ENCODE data around the gene CC2D2B. TPM values are rescaled to one million over a fixed set of nuclear protein-coding genes. Genes with fewer than 3 reads are reported as not detected.

The CC2D2B gene
- total RNA-seq, 1 experiment from 2014 or later, result 0.20 TPM

GRCh38 chr10:95861386-95861785 lies 46.4 kb upstream of the CC2D2B start:
- no peaks in the 10 kb centered on the region for H3K9me3 Mint-ChIP-seq
- H3K4me1 Mint-ChIP-seq, result no peaks in the 10 kb centered on the region
- ChIA-PET CTCF (interaction anchor here (1.4 to 2.1 kb wide), 2 partner anchors 20 to 168 kb away, joined by 5 to 8 read pairs; partner anchors contain the start of gene TCTN3), POLR2A (no interaction called here)
- peaks cover 2% of the 10 kb centered on the region; the same call in 1 of the 2 replicates for H3K36me3 Mint-ChIP-seq
- no peak overlapping the region for H3K4me3 Mint-ChIP-seq
- H3K27ac Mint-ChIP-seq, result no peak overlapping the region
- no peaks in the 10 kb centered on the region for H3K27me3 Mint-ChIP-seq (ENCODE audit: low read depth)
- no peak for DNase-seq (ENCODE audit: low spot score)
- no peak for TF ChIP-seq CREB1 (CRISPR knock-in tag; IDR thresholded peaks at IDR 0.05)
- TF ChIP-seq ATF6 (CRISPR knock-in tag; IDR thresholded peaks at IDR 0.05), result no peak
- no peak for TF ChIP-seq KAT7 (CRISPR knock-in tag; IDR thresholded peaks at IDR 0.05; ENCODE audit: borderline replicate concordance)
- no peak for TF ChIP-seq IRF2 (CRISPR knock-in tag; IDR thresholded peaks at IDR 0.05; ENCODE audit: borderline replicate concordance, low read depth)
- TF ChIP-seq MXD4 (CRISPR knock-in tag; IDR thresholded peaks at IDR 0.05; ENCODE audit: borderline replicate concordance), result no peak
- TF ChIP-seq GABPB1 (CRISPR knock-in tag; IDR thresholded peaks at IDR 0.05), result no peak
- TF ChIP-seq, protein P1, sequence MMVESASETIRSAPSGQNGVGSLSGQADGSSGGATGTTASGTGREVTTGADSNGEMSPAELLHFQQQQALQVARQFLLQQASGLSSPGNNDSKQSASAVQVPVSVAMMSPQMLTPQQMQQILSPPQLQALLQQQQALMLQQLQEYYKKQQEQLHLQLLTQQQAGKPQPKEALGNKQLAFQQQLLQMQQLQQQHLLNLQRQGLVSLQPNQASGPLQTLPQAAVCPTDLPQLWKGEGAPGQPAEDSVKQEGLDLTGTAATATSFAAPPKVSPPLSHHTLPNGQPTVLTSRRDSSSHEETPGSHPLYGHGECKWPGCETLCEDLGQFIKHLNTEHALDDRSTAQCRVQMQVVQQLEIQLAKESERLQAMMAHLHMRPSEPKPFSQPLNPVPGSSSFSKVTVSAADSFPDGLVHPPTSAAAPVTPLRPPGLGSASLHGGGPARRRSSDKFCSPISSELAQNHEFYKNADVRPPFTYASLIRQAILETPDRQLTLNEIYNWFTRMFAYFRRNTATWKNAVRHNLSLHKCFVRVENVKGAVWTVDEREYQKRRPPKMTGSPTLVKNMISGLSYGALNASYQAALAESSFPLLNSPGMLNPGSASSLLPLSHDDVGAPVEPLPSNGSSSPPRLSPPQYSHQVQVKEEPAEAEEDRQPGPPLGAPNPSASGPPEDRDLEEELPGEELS (CRISPR knock-in tag; IDR thresholded peaks at IDR 0.05), result no peak
- no peak for TF ChIP-seq PRRX2 (CRISPR knock-in tag; IDR thresholded peaks at IDR 0.05)
- TF ChIP-seq GRHL2 (CRISPR knock-in tag; IDR thresholded peaks at IDR 0.05; ENCODE audit: insufficient replicate concordance, severe bottlenecking), result no peak
- no peak for TF ChIP-seq SMAD3 (CRISPR knock-in tag; IDR thresholded peaks at IDR 0.05; ENCODE audit: borderline replicate concordance)
- ATAC-seq, result no peak

- no peaks in the 10 kb centered on the region for H3K4me1 Mint-ChIP-seq
- no peak overlapping the region for H3K4me3 Mint-ChIP-seq
- no peaks in the 10 kb centered on the region for H3K27me3 Mint-ChIP-seq (ENCODE audit: low read depth)
- H3K27ac Mint-ChIP-seq, result peak overlapping the region; percentile 9; the same call in 1 of the 2 replicates
- DNase-seq (ENCODE audit: low spot score) (peak; percentile 36), ATAC-seq (peak; percentile 99)
- POLR2A ChIA-PET, result interaction anchor here (0.7 to 1.0 kb wide), 2 partner anchors 148 to 171 kb away, joined by 3 to 4 read pairs; partner anchors contain the start of gene TCTN3
- no peak for TF ChIP-seq MXD4 (CRISPR knock-in tag; IDR thresholded peaks at IDR 0.05; ENCODE audit: borderline replicate concordance)
- TF ChIP-seq, protein P2, sequence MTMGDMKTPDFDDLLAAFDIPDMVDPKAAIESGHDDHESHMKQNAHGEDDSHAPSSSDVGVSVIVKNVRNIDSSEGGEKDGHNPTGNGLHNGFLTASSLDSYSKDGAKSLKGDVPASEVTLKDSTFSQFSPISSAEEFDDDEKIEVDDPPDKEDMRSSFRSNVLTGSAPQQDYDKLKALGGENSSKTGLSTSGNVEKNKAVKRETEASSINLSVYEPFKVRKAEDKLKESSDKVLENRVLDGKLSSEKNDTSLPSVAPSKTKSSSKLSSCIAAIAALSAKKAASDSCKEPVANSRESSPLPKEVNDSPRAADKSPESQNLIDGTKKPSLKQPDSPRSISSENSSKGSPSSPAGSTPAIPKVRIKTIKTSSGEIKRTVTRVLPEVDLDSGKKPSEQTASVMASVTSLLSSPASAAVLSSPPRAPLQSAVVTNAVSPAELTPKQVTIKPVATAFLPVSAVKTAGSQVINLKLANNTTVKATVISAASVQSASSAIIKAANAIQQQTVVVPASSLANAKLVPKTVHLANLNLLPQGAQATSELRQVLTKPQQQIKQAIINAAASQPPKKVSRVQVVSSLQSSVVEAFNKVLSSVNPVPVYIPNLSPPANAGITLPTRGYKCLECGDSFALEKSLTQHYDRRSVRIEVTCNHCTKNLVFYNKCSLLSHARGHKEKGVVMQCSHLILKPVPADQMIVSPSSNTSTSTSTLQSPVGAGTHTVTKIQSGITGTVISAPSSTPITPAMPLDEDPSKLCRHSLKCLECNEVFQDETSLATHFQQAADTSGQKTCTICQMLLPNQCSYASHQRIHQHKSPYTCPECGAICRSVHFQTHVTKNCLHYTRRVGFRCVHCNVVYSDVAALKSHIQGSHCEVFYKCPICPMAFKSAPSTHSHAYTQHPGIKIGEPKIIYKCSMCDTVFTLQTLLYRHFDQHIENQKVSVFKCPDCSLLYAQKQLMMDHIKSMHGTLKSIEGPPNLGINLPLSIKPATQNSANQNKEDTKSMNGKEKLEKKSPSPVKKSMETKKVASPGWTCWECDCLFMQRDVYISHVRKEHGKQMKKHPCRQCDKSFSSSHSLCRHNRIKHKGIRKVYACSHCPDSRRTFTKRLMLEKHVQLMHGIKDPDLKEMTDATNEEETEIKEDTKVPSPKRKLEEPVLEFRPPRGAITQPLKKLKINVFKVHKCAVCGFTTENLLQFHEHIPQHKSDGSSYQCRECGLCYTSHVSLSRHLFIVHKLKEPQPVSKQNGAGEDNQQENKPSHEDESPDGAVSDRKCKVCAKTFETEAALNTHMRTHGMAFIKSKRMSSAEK (CRISPR knock-in tag; IDR thresholded peaks at IDR 0.05; ENCODE audit: borderline replicate concordance), result no peak
- no peak for TF ChIP-seq JUN (CRISPR knock-in tag; IDR thresholded peaks at IDR 0.05)
- no peak for TF ChIP-seq OVOL2 (CRISPR knock-in tag; IDR thresholded peaks at IDR 0.05; ENCODE audit: borderline replicate concordance)
- no peak for TF ChIP-seq JAZF1 (CRISPR knock-in tag; IDR thresholded peaks at IDR 0.05)
- TF ChIP-seq FOXJ3 (CRISPR knock-in tag; IDR thresholded peaks at IDR 0.05; ENCODE audit: borderline replicate concordance), result no peak
- TF ChIP-seq CTCF (IDR thresholded peaks at IDR 0.05), result peak; percentile 32; the same call in 1 of the 2 replicates
- peak; percentile 71 for TF ChIP-seq GABPB1 (CRISPR knock-in tag; IDR thresholded peaks at IDR 0.05)
- CTCF ChIA-PET, result interaction anchor here (0.6 to 2.6 kb wide), 24 partner anchors 9 to 1689 kb away, joined by 3 to 62 read pairs (median 4); partner anchors contain the start of genes ALDH18A1, CC2D2B, ENTPD1 and TCTN3
- H3K9me3 Mint-ChIP-seq, result no peaks in the 10 kb centered on the region
- peaks cover 2% of the 10 kb centered on the region; the same call in 1 of the 2 replicates for H3K36me3 Mint-ChIP-seq
Observed at GRCh38 chr10:95864906-95865813, 42.6 kb upstream of the CC2D2B start.

Measured in WTC11 (cell line).